Stimulated activated naive CD8-positive, alpha-beta T cell treated with anti-CD3 and anti-CD28 coated beads, Interleukin-15, Interleukin-2, amounts not matched to agents 100 U/mL and 50 U/mL, for 24 hours (primary cell): ENCODE data around the gene BRPF1.

Experiments used
- ATAC-seq: fragments of 150-1000 bp; cut with Tn5 transposase; one replicate; pipeline ENCODE4 v1.10.0; 2021
- DNase-seq: peaks from one replicate; pipeline ENCODE4 v3.0.0; 2021

Gene BRPF1

DNA sequence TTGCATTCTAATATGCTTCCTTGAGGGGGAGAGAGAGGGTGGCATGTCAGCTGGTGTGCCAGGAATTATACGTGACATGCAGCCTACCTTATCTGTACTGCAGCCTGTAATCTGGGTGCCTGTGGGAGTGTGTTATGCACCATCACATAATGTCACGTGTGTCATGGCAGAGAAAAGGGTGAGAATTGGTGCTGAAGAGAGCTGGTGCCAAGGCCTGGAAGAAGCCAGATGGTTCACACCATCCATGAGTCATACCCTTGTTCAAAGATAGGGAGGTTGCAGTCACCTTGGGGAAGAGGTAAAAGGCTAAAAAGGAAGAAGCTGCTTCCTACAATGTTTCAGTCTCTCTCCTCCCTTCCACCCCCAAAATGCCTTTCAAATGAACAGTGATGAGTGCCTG is 5.3 kb downstream of the BRPF1 start:
- DNase-seq (no peak), ATAC-seq (peak; percentile 66)

DNA sequence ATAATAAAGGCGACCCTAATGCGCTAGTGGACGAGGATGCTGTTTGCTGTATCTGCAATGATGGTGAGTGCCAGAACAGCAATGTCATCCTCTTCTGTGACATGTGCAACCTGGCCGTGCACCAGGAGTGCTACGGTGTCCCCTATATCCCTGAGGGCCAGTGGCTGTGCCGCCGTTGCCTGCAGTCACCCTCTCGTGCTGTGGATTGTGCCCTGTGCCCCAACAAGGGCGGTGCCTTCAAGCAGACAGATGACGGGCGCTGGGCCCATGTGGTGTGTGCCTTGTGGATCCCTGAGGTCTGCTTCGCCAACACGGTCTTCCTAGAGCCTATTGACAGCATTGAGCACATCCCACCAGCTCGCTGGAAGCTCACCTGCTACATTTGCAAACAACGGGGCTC is 7.6 kb downstream of the BRPF1 start:
- DNase-seq (no peak), ATAC-seq (no peak)

DNA sequence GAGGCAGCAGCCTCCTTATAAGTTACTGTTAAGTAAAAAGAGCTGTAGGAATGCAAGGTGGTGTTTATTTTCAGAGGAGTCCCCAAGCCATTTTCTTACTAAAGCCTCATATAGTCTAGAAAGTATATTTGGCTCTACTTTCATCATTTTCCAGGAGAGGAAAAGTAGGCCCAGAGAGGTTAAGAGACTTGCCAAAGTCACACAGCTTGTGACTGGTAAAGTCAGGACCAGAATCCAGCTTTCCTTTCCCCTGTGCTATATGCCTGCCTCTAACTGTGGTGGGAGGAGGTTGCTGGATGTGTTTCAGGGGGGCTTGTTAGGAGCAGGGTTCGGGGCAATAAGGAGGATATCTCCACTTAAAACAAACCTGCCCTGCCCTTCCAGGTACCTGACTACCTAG is 11.0 kb downstream of the BRPF1 start:
- ATAC-seq, result no peak
- no peak for DNase-seq

DNA sequence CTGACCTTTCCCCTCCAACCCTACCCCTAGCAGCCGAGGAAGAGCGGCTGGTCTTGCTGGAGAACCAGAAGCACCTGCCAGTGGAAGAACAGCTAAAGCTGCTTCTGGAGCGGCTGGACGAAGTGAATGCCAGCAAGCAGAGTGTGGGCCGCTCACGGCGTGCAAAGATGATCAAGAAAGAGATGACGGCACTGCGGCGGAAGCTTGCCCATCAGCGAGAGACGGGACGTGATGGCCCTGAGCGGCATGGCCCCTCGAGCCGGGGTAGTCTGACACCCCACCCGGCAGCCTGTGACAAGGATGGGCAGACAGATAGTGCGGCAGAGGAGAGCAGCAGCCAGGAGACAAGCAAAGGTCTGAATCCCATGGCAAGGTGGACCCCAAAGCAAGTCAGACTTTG is 12.0 kb downstream of the BRPF1 start:
- DNase-seq, result no peak
- no peak for ATAC-seq

DNA sequence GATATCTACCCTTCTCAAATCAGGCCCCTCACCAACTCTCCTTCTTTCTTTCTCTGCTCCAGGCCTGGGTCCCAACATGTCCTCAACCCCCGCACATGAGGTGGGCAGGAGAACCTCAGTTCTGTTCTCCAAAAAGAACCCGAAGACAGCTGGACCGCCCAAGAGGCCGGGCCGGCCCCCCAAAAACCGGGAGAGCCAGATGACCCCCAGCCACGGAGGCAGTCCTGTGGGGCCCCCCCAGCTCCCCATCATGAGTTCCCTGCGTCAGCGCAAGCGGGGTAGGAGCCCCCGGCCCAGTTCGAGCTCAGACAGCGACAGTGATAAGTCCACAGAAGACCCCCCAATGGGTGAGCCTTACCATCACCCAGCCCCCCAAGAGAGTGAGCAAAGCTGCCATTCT is 12.6 kb downstream of the BRPF1 start:
- ATAC-seq, result no peak
- no peak for DNase-seq

DNA sequence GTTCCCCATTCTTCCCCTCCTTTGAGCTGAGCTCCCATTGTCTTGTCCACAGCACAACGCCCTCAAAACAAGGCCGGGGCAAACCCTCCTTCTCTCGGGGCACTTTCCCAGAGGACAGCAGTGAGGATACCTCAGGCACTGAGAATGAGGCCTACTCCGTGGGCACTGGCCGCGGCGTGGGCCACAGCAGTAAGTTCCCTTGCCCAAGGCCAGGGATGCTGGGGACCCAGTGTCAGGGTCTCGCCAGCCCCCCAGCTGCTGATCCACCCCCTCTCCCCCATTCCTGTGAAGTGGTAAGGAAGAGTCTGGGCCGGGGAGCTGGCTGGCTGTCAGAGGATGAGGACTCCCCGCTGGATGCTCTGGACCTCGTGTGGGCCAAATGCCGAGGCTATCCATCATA is 14.0 kb downstream of the BRPF1 start:
- no peak for ATAC-seq

DNA sequence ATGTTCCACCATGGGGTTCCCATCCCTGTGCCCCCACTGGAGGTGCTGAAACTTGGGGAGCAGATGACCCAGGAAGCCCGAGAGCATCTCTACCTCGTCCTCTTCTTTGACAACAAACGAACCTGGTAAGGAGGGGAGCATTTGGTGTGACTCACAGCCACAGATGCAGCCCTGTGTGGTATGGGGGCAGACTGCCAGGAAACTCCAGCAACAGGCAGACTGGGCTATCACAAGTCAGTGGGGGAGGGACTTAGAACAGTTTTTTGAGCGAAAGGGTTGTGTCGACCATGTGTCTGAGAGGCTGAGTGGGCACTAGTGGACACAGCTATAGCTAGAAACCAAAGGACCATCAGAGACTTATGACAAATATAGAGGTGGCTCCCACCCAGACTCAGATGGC is 14.8 kb downstream of the BRPF1 start:
- ATAC-seq (no peak), DNase-seq (peak; percentile 36)

More for the DNA sequence above, 14.0 kb downstream of the BRPF1 start:
- DNase-seq, result no peak

DNA sequence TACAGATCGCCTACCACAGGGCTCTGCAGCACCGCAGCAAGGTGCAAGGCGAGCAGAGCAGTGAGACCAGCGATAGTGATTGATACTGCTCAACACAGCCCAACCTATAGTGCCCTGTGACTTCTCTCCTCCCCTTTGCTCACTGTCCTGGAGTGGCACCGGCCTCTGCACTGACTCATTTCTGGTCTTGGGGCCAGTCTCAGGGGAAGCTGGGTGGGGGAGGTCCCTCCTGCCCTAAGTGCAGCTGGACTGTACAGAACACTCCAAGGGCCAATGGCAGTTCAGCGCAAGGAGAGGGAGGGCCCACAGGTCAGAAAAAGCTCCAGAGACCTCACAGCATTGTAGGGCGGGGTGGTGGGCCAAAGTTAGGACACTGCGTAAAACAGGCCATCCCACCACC is 15.7 kb downstream of the BRPF1 start:
- ATAC-seq, result no peak
- no peak for DNase-seq

DNA sequence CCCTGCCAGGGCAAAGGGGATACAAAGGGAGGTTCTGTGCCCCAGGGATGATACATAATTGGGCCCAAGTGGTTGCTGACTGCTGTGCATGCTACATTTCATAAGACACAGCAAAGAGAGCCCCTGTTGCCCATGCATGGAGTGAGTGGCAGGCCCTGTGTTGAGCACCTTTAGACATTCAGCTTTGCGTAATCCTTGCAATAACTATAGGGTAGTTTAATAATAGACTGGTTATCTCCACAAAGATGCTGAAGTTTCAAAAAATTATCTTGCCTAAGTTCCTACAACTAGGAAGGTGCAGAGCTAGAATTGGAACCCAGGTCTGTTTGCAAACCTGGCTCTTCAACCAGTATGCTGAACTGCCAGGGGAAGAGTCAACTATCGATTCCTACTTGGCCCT is 16.5 kb downstream of the BRPF1 start:
- no peak for ATAC-seq
- DNase-seq, result no peak

DNA sequence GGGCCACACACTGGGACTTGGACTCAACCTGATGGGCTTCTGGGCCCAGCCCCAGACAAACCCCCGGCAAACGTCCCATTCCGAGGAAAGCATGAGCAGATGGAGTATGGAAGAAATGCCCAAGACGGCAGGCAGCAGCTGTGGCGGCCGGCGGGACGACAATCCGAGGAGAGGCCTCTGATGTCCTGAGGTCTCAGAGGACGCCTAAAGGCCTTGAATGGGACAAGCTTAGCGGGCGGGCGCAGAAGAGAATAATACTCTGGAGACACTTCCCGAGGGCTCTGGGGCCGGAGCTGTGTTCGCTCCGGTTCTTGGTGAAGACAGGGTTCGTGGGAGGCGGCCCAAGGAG is 17.7 kb downstream of the BRPF1 start:
- DNase-seq (no peak), ATAC-seq (no peak)

DNA sequence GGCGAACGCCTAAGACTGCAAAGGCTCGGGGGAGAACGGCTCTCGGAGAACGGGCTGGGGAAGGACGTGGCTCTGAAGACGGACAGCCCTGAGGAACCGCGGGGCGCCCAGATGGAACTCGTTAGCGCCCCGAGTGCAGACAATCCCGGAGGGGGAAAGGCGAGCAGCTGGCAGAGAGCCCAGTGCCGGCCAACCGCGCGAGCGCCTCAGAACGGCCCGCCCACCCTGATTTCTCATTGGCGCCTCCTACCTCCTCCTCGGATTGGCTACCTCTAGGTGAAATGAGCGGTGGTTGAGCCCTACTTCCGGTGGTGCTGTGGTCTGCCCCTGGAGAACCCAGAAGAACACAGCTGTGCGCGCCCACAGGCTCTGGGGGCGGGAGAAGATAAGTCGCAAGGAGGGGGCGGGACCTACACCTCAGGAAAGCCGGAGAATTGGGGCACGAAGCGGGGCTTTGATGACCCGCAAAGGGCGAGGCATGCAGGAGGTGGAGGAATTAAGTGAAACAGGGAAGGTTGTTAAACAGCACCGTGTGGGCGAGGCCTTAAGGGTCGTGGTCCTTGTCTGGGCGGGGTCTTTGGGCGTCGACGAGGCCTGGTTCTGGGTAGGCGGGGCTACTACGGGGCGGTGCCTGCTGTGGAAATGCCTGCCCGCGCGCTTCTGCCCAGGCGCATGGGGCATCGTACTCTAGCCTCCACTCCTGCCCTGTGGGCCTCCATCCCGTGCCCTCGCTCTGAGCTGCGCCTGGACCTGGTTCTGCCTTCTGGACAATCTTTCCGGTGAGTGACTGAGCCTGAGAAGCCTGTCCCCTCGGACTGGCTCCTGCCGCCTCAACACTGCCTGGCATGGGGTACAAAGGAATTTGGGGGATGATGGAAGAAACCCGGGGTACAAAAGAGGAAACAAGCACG is 18.4 kb downstream of the BRPF1 start, which contains the start of gene OGG1:
Gene OGG1 (plus strand): TSS at position 308 of the 911 bp plus-strand sequence. CDS start 335 bp downstream, at position 643.
- peak; percentile 96 for DNase-seq
- ATAC-seq, result peak; percentile 96

DNA sequence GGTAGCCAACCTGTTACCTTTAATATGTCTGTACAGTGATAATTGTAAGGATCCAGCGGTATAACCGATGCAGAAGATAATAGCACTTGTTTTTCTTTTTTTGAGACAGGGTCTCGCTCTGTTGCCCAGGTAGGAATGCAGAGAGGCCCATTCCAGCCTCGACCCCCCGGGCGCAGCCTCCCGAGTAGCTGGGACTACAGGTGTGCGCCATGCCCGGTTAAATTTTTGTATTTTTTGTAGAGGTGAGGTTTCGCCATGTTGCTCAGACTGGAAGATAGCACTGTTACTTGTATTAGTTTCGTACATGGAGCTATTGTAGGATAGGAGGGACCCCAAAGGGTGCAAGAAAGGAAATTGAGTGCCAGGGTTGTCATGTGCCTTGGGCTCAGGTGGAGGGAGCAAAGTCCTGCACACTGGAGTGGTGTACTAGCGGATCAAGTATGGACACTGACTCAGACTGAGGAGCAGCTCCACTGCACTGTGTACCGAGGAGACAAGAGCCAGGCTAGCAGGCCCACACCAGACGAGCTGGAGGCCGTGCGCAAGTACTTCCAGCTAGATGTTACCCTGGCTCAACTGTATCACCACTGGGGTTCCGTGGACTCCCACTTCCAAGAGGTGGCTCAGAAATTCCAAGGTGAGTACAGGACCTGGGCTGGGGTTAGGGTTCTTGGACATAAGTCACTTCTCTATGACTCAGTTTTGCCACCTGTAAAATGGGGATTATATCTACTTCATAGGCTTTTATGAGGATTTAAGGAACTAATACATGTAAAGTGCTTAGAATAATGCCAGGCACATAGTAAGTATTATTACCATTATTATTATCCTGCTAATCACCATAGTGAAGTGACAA is 19.2 kb downstream of the BRPF1 start:
- ATAC-seq (no peak), DNase-seq (no peak)

DNA sequence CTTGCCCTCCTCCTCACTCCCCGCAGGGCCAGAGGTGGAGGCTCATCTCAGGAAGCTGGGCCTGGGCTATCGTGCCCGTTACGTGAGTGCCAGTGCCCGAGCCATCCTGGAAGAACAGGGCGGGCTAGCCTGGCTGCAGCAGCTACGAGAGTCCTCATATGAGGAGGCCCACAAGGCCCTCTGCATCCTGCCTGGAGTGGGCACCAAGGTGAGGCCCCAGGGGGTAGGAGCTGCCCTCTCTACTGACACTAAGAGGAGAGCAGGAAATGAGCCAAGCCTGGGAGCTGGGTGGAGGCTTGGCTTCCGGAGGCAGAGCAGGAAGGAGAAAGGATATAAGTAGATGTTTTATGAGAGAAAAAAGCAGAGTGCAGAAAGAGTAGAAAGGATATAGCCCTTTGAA is 23.1 kb downstream of the BRPF1 start:
- ATAC-seq (no peak), DNase-seq (no peak)

DNA sequence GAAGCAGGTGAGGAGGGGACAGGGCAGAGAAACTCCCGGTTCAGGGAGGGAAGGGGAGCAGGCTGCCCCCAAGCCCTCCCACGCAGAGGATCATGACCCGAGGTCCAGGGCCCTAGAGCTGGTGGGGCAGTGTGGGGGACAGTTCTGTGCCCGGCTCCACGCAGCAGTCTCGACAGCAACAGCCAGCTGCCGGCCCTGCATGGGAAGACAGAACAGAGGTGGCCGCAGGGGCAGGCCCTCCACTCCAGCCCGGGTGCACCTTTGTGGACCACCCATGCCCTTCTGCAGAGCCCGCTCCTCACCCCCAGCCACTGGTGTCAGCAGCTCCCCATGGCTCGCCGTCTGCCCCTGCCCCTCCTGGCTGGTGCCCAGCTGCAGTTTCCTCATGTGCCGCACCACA is 25.9 kb downstream of the BRPF1 start:
- DNase-seq, result no peak
- ATAC-seq, result no peak

DNA sequence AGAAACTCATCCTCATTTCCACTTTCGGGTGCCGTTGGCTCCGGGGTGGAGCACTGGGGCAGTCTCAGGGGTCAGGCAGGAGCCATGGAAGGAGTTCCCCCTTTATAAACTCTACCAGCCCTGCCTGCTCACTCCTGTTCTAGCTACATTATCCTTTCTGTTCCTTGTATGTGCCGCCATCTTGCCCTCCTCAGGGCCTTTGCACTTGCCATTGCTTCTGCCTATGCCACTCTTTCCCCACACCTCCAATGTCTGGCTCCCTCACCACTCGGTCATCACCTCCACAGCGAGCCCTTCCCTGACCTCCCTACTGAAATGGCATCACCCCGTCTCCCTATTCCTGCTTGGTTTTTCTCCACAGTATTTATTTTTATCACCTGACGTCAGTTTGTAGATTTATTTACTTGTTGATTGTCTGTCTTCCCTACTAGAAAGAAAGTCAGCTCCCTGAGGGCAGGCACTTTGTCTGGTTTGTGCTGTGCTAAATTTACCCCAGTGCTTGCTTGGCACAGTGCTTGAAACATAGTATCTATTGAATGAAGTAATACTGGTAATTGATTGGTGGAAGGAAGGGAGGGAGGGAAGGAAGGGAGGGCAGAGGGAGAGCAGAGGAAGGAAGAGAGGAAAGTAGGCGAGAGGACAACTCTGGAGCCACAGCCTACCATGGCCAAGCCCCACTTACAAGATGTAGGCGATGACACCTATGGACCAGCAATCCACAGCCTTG is 29.4 kb downstream of the BRPF1 start:
- DNase-seq (no peak), ATAC-seq (no peak)

DNA sequence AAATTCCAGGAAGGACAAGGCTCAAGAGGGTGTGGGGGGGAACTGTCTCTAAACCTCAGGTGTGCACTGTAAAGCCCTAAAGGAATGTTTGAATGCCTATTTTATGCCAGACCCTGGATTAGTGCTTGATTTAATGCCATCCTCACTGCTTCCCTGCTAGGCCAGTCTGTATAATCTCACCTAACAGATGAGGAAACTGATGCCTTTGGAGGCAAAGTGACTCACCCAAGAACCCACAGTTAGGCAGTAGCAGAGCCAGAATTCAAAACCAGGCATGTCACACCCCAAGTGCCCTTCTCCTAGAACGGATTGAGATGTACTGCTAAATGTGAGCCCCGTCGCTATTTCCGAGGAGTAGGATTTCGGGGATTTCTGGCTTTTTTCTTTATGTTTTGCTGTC is 30.4 kb downstream of the BRPF1 start:
- no peak for DNase-seq
- no peak for ATAC-seq

DNA sequence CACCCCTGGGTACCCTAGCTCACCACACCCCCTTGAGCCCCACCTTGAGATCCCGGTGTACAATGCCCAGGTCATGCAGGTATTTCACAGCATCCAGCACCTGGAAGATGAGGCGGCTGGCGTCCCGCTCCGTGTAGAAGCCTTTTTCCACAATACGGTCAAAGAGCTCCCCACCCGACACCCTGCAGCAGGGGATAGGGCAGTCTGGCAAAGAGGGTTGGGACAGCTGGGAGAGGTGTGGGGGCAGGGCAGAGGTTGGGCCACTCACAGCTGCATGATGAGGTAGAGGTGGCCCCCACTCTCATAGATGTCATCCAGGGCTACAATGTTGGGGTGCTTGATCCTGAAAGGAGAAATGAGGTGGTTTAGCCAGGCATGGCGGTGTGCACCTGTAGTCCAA is 31.3 kb downstream of the BRPF1 start:
- DNase-seq (no peak), ATAC-seq (no peak)

DNA sequence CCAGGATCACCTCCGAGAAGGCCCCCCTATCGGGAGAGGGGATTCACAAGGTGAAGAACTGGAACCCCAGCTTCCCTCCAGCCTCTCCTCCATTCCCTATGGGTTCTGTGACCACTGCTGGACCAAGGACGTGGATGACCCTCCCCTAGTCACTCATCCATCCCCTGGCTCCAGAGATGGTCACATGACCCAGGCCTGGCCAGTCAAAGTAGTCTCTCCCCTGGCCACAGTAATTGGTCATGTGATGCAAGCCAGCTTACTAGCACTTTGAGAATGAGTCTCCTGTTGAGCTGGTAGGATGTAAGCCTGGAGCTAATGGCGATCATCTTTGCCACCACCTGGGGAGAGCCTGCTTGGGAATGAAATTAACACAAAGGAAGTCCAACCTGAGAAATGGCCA is 34.3 kb downstream of the BRPF1 start:
- ATAC-seq, result no peak
- DNase-seq, result no peak

DNA sequence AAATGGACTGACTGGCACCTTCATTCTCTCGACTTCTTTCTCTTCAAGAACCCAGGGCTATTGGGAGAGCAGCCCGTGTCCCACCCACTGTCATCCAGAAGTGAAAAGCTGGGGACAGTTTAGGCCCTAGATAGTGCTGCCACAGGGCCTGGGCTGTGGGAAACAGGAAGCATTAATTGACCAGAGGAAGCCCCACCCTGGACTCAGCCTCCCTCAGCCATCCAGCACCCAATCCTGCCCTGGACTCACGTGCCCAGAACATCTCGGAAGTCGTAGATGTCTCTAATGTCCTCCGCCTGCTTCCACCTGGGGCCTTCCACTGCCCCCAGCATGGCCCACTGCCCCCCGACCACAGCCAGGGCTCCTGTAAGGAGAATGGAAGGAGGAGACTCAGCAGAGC is 35.9 kb downstream of the BRPF1 start:
- DNase-seq, result no peak
- ATAC-seq, result no peak

DNA sequence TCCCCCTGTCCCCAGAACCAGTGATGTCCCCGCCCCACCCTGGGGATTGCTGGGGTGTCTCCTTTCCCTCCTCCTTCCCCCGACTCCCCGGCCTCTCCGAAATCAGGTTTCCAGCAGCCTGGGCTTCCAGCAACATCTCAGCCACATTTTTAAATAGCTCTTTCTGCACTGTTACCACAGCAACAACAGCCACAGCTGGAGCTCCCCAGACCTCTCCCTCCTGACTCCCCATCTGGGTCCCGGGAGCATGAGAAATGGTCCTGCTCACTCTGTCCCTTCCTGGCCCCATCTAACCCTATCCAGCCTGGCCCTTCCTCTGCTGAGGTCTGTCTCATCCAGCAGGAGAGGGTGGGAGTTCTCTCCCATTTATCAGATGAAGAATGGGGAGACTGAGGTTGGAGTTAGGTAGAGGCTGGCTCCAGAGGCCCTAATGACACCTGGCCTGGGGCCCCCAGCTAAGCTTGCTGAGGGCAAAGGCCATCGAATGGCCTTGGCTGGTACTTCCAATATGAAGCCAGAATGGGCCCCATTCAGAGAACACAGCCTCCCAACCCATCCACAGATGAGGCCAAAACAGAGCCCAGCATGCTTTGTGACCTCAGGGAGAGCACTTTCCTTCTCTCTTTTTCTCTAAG is 36.7 kb downstream of the BRPF1 start:
- no peak for ATAC-seq

DNA sequence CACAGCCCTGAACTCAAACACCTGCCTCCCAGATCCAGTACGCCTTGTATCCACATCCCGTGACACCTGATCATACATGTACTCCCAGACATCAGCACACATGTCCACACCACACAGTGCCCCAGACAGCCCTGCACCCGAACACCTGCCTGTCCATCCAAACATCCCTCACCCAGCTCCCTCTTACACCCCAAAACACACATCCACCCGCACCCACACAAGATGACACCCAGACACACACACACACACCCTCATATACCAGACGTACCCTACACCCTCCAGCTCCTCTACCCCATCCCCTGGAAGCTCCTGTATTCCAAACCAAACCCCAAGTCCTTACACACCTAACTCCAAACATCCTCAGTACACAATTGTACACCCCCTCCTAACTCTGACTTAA is 37.5 kb downstream of the BRPF1 start:
- no peak for DNase-seq

More for the DNA sequence above, 36.7 kb downstream of the BRPF1 start:
- no peak for DNase-seq

More for the DNA sequence above, 37.5 kb downstream of the BRPF1 start:
- ATAC-seq, result no peak
